Hepatocyte (in vitro differentiated cells): ENCODE measurements around the gene ABHD5.

Experiments used
- EZH2phosphoT487 ChIP-seq: fragments of 200-600 bp; sonication (generic); IDR thresholded peaks from one replicate; pipeline ENCODE4 v1.6.1; 2018; ENCODE audit warnings: antibody characterized with exemption, mild to moderate bottlenecking, low read depth, moderate library complexity; ENCODE audit not compliant: unreplicated experiment, severe bottlenecking
- TF ChIP-seq, protein P1 (sequence below): fragments of 200-600 bp; sonication (generic); IDR thresholded peaks from 2 replicates; pipeline ENCODE4 v1.5.1; 2016; ENCODE audit warnings: antibody characterized with exemption, mild to moderate bottlenecking; ENCODE audit not compliant: poor library complexity

DNA sequence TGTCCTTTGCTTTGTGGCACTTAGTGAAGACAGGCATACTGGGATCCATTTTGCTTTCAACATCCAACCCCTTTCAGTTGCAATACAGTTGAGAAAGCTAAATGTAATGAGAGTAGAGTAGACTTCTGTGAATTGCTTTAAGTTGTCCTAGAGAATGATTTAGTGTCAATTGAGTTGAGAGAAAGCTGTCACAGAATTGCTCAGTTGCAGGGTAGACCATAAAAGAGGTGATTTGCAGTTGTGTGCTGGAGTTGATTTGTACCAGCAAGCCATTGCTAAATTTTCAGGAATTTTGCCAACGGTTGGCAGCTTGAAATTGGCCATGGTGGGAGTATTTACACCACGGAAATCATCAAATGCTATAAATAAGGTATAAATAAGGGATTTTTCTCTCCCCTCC is 2.2 kb downstream of the ABHD5 start:
- TF ChIP-seq, protein P1, sequence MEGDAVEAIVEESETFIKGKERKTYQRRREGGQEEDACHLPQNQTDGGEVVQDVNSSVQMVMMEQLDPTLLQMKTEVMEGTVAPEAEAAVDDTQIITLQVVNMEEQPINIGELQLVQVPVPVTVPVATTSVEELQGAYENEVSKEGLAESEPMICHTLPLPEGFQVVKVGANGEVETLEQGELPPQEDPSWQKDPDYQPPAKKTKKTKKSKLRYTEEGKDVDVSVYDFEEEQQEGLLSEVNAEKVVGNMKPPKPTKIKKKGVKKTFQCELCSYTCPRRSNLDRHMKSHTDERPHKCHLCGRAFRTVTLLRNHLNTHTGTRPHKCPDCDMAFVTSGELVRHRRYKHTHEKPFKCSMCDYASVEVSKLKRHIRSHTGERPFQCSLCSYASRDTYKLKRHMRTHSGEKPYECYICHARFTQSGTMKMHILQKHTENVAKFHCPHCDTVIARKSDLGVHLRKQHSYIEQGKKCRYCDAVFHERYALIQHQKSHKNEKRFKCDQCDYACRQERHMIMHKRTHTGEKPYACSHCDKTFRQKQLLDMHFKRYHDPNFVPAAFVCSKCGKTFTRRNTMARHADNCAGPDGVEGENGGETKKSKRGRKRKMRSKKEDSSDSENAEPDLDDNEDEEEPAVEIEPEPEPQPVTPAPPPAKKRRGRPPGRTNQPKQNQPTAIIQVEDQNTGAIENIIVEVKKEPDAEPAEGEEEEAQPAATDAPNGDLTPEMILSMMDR: no peak
- TF ChIP-seq EZH2phosphoT487: no peak
